ENCODE measurements around the gene FSIP1.

DNA sequence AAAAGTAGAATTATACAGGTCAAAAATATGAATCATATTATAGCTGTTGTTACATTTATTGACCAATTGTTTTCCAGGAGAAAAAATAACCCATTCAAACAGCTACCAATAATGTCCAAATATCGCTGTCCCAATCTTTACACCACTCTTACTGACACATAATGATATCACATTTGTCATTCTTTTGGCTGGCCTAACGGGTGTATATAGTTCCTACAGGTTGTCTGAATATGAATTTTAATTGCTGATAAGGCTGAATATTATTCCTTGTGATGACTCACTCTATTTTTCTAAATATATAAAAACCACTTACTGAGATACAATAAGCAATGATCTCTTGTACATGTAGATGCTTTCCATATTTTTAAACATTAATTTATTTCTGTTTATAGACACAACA lies 76.4 kb downstream of the FSIP1 start:
- TF ChIP-seq, protein P1, sequence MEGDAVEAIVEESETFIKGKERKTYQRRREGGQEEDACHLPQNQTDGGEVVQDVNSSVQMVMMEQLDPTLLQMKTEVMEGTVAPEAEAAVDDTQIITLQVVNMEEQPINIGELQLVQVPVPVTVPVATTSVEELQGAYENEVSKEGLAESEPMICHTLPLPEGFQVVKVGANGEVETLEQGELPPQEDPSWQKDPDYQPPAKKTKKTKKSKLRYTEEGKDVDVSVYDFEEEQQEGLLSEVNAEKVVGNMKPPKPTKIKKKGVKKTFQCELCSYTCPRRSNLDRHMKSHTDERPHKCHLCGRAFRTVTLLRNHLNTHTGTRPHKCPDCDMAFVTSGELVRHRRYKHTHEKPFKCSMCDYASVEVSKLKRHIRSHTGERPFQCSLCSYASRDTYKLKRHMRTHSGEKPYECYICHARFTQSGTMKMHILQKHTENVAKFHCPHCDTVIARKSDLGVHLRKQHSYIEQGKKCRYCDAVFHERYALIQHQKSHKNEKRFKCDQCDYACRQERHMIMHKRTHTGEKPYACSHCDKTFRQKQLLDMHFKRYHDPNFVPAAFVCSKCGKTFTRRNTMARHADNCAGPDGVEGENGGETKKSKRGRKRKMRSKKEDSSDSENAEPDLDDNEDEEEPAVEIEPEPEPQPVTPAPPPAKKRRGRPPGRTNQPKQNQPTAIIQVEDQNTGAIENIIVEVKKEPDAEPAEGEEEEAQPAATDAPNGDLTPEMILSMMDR (IDR thresholded peaks at IDR 0.05): no peak
- no peak for TF ChIP-seq ETV6 (CRISPR knock-in tag; IDR thresholded peaks at IDR 0.05)
- TF ChIP-seq ELF4 (CRISPR knock-in tag; IDR thresholded peaks at IDR 0.05; ENCODE audit: low read depth): no peak
- TF ChIP-seq NR2C2 (CRISPR knock-in tag; IDR thresholded peaks at IDR 0.05): no peak
- TF ChIP-seq ZNF232 (CRISPR knock-in tag; IDR thresholded peaks at IDR 0.05): no peak
- TF ChIP-seq, protein P2, sequence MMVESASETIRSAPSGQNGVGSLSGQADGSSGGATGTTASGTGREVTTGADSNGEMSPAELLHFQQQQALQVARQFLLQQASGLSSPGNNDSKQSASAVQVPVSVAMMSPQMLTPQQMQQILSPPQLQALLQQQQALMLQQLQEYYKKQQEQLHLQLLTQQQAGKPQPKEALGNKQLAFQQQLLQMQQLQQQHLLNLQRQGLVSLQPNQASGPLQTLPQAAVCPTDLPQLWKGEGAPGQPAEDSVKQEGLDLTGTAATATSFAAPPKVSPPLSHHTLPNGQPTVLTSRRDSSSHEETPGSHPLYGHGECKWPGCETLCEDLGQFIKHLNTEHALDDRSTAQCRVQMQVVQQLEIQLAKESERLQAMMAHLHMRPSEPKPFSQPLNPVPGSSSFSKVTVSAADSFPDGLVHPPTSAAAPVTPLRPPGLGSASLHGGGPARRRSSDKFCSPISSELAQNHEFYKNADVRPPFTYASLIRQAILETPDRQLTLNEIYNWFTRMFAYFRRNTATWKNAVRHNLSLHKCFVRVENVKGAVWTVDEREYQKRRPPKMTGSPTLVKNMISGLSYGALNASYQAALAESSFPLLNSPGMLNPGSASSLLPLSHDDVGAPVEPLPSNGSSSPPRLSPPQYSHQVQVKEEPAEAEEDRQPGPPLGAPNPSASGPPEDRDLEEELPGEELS (CRISPR knock-in tag; IDR thresholded peaks at IDR 0.05): no peak
- TF ChIP-seq, protein P3, sequence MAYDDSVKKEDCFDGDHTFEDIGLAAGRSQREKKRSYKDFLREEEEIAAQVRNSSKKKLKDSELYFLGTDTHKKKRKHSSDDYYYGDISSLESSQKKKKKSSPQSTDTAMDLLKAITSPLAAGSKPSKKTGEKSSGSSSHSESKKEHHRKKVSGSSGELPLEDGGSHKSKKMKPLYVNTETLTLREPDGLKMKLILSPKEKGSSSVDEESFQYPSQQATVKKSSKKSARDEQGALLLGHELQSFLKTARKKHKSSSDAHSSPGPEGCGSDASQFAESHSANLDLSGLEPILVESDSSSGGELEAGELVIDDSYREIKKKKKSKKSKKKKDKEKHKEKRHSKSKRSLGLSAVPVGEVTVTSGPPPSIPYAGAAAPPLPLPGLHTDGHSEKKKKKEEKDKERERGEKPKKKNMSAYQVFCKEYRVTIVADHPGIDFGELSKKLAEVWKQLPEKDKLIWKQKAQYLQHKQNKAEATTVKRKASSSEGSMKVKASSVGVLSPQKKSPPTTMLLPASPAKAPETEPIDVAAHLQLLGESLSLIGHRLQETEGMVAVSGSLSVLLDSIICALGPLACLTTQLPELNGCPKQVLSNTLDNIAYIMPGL (CRISPR knock-in tag; IDR thresholded peaks at IDR 0.05): no peak
- TF ChIP-seq IRF2 (CRISPR knock-in tag; IDR thresholded peaks at IDR 0.05; ENCODE audit: borderline replicate concordance, low read depth): no peak
- TF ChIP-seq NFYB (CRISPR knock-in tag; conservative IDR thresholded peaks at IDR 0.05; ENCODE audit: low read depth): no peak
- TF ChIP-seq ZNF317 (CRISPR knock-in tag; IDR thresholded peaks at IDR 0.05; ENCODE audit: borderline replicate concordance, low read depth): no peak
- TF ChIP-seq NR3C1 (CRISPR knock-in tag; conservative IDR thresholded peaks at IDR 0.05; ENCODE audit: low read depth): no peak
